Uterus (tissue), 4 donors: ENCODE data around the gene LGMN. TPM values are rescaled to one million over a fixed set of nuclear protein-coding genes. Genes with fewer than 3 reads are reported as not detected.

ENCODE experiments used
- DNase-seq, 2 donors: peaks; one replicate each; pipeline ENCODE4 v3.0.0-alpha.2; 2019 to 2020
- H3K27ac ChIP-seq, 2 donors: fragments of 200-600 bp; sonication (generic); 1 replicate in 1 of 2; 2 replicates in 1 of 2; pipeline ENCODE4 v1.5.1; 2016 to 2018
- H3K27me3 ChIP-seq, 2 donors: fragments of 200-600 bp; sonication (generic); one replicate each; pipeline ENCODE4 v1.5.1; 2018 to 2019; ENCODE audit warnings: control low read depth in 1 of 2
- H3K36me3 ChIP-seq, 2 donors: fragments of 200-600 bp; sonication (generic); one replicate each; pipeline ENCODE4 v1.5.1; 2019; ENCODE audit warnings: control low read depth in 1 of 2
- H3K4me1 ChIP-seq, 2 donors: fragments of 200-600 bp; sonication (generic); one replicate each; pipeline ENCODE4 v1.5.1; 2018 to 2019; ENCODE audit warnings: control low read depth in 1 of 2
- H3K4me3 ChIP-seq, 2 donors: fragments of 200-600 bp; sonication (generic); 1 replicate in 1 of 2; 2 replicates in 1 of 2; pipeline ENCODE4 v1.5.1; 2018 to 2019; ENCODE audit warnings: mild to moderate bottlenecking in 1 of 2
- H3K9me3 ChIP-seq, 2 donors: fragments of 200-600 bp; sonication (generic); one replicate each; pipeline ENCODE4 v1.5.1; 2019; ENCODE audit warnings: control low read depth in 1 of 2
- CTCF ChIP-seq, 4 experiments: fragments of 200-600 bp in 2 of 4; fragments of 450-650 bp in 2 of 4; sonication (generic) in 2 of 4; IDR thresholded peaks; one replicate each; pipeline ENCODE4 v1.5.1; 2016 to 2019; ENCODE audit warnings: antibody characterized with exemption in 4 of 4, mild to moderate bottlenecking in 2 of 4, moderate library complexity in 1 of 4
- POLR2A ChIP-seq, 2 donors: fragments of 450-650 bp; IDR thresholded peaks; one replicate each; pipeline ENCODE4 v1.6.1; 2016; ENCODE audit warnings: antibody characterized with exemption in 2 of 2, mild to moderate bottlenecking in 1 of 2, moderate library complexity in 1 of 2
- intact Hi-C: fragments of 100-400 bp; cut with DNase I; formaldehyde crosslinking; loops from one replicate; pipeline ENCODE4 v1.15.1; 2023; ENCODE audit warnings: low total_unique reads
- total RNA-seq, 4 donors: library from RNA; depleted of rRNA in 3 of 4; stranded (reverse); fragments of >200 nt in 3 of 4; gene quantifications; one replicate each; pipeline versions ENCODE4 v1.1.0 to v1.2.4, GENCODE V29; 2014 to 2023
- donor health status: DM: yes; HTN: yes; CAD: no.

Gene LGMN
- total RNA-seq, 4 donors from 2014 or later: 13.6 to 91.4 (median 69.1) TPM

- Histone ChIP-seq H3K36me3 (no peaks in the 10 kb centered on the region), H3K27ac (no peak overlapping the region), H3K9me3 (no peaks in the 10 kb centered on the region), H3K4me1 (no peaks in the 10 kb centered on the region), H3K27me3 (no peaks in the 10 kb centered on the region), H3K4me3 (no peak overlapping the region)
- no peak for TF ChIP-seq POLR2A (IDR thresholded peaks at IDR 0.05)
- TF ChIP-seq CTCF (IDR thresholded peaks at IDR 0.05): no peak
- intact Hi-C loops: no loop called here
- no peak for DNase-seq
Observed at GRCh38 chr14:92759300-92759678, 10.9 kb upstream of the LGMN start.

GRCh38 chr14:92756446-92756845, 8.0 kb upstream of the LGMN start:
- DNase-seq: no peak
- Histone ChIP-seq H3K27ac (no peak overlapping the region), H3K4me3 (no peak overlapping the region), H3K9me3 (no peaks in the 10 kb centered on the region), H3K27me3 (no peaks in the 10 kb centered on the region), H3K36me3 (no peaks in the 10 kb centered on the region), H3K4me1 (no peaks in the 10 kb centered on the region)
- TF ChIP-seq CTCF (IDR thresholded peaks at IDR 0.05): no peak
- no peak for TF ChIP-seq POLR2A (IDR thresholded peaks at IDR 0.05)
- intact Hi-C loops: no loop called here

- no peaks in the 10 kb centered on the region for H3K36me3 ChIP-seq
- H3K27me3 ChIP-seq: no peaks in the 10 kb centered on the region
- intact Hi-C loops: no loop called here
- no peak overlapping the region for H3K4me3 ChIP-seq
- TF ChIP-seq POLR2A (IDR thresholded peaks at IDR 0.05) (no peak), CTCF (IDR thresholded peaks at IDR 0.05) (no peak)
- no peak overlapping the region for H3K27ac ChIP-seq
- no peaks in the 10 kb centered on the region for H3K4me1 ChIP-seq
- no peak for DNase-seq
- no peaks in the 10 kb centered on the region for H3K9me3 ChIP-seq
Observed at GRCh38 chr14:92755495-92755894, 7.1 kb upstream of the LGMN start.

GRCh38 chr14:92754966-92755365, 6.5 kb upstream of the LGMN start:
- H3K9me3 ChIP-seq: no peaks in the 10 kb centered on the region
- no peak overlapping the region for H3K27ac ChIP-seq
- H3K36me3 ChIP-seq: no peaks in the 10 kb centered on the region
- no peaks in the 10 kb centered on the region for H3K4me1 ChIP-seq
- TF ChIP-seq POLR2A (IDR thresholded peaks at IDR 0.05) (no peak), CTCF (IDR thresholded peaks at IDR 0.05) (no peak)
- H3K27me3 ChIP-seq: no peaks in the 10 kb centered on the region
- intact Hi-C loops: no loop called here
- no peak for DNase-seq
- H3K4me3 ChIP-seq: no peak overlapping the region

GRCh38 chr14:92753250-92753649, 4.8 kb upstream of the LGMN start:
- Histone ChIP-seq H3K4me3 (no peak overlapping the region), H3K4me1 (no peaks in the 10 kb centered on the region), H3K9me3 (no peaks in the 10 kb centered on the region), H3K27ac (no peak overlapping the region), H3K27me3 (no peaks in the 10 kb centered on the region), H3K36me3 (no peaks in the 10 kb centered on the region)
- no peak for TF ChIP-seq POLR2A (IDR thresholded peaks at IDR 0.05)
- no peak for TF ChIP-seq CTCF (IDR thresholded peaks at IDR 0.05)
- intact Hi-C loops: no loop called here
- DNase-seq: no peak
